GM19240 (cell line): ENCODE measurements around the gene LTB4R2.
"Not testable (repeated sequence)": the region's sequence is repeated elsewhere in the genome, so short reads cannot be mapped to it uniquely, and the experiment has no call there.

Experiments
- DNase-seq: peaks from one replicate; pipeline ENCODE4 v3.0.0; 2011; ENCODE audit warnings: low spot score; ENCODE audit not compliant: insufficient read length

The LTB4R2 gene

DNA sequence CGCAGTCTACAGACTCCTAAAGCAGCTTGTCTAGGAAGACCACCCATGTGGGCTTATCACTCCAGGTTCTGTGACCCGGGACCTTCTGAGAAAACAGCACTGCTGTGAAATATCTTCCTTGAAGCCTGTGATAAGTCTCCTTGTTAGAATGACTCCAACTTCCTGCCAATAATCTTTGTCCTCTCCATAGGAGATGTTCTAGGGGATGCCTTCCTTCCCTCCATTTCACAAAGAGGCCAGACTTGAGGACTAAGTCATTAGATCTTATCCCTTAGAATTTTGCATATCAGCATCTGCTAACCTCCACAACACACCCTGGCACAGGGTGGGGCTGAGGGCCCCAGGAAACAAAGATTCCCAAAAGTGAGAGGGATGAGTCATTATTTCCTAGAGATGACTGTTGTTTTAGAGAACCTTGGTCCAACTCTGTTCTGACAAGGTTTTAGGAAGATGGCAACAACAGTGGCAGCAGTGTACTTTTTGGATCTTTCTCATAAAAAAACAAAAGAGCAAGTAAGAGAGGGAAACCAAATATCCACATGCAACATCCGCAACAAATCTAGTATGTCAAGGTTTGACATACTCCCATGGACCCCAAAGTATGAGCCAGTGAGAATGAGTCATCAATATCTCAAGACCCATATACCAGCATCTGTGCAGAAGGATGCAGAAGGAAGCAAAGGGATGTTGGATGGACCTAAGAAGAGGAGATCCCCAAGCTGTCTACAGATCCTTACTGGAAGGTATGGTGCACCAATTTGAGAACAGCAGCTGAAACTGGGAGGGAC is 7.4 kb downstream of the LTB4R2 start:
- DNase-seq, result no peak

DNA sequence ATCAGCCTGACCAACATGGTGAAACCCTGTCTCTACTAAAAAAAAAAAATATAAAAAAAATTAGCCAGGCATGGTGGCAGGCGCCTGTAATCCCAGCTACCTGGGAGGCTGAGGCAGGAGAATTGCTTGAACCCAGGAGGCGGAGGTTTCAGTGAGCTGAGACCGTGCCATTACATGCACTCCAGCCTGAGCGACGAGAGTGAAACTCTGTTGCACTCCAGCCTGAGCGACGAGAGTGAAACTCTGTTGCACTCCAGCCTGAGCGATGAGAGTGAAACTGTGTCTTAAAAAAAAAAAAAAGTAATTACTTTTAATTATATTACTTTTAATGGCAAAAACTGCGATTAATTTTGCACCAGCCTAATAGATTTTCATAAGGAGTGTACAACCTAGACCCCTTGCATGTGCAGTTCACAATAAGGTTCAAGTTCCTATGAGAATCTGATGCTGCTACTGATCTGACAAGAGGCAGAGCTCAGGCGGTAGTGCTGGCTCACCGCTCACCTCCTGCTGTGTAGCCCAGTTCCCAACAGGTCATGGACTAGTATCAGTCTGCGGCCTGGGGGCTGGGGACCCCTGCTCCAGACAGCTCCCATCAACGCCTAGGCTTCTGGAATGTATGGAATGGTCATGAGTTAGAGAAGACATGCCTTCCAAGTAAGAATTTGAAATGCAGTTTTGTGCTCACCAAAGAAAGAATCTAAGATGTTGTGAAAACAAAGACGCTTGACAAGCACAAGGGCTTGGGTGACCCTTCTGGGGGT is 11.5 kb downstream of the LTB4R2 start:
- no peak for DNase-seq

DNA sequence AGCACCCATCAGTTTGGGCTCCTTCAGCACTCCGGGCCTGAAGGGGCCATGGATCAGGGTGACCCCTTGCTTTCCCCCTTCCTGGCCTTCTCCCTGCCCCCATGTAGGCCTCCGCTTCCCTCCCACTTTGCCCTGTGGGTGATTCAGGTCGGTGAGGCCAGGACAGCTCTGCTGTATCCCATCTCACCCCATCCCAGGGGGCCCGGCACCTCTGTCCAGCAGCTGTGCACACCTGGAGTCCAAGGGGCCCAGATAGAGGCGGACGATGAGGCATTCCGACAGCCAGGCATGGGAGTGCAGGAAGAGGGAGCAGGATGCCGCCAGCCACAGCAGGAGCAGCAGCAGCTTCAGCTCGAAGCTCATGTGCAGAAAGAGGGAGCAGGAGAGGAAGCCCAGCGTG is 12.7 kb downstream of the LTB4R2 start:
- DNase-seq, result no peak

DNA sequence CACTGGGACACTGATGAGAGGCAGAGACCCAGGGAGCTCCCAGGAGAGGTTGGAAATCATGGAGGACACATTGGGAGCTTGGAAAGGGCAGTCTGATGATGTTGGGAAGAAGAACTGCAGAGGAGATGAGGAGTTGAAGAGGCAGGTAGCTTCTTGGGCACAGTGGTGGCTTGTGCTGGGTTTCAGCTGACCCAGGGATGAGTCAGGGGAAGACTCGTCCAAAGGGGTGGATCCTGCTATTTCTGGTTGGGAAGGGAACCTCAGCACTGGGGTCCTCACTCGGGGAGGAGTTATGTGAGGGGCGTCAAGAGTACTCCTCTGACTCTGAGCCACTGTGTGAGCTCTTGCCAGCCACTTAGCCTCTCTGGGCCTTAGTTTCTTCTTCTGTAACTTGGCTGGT is 13.4 kb downstream of the LTB4R2 start:
- DNase-seq, result no peak

DNA sequence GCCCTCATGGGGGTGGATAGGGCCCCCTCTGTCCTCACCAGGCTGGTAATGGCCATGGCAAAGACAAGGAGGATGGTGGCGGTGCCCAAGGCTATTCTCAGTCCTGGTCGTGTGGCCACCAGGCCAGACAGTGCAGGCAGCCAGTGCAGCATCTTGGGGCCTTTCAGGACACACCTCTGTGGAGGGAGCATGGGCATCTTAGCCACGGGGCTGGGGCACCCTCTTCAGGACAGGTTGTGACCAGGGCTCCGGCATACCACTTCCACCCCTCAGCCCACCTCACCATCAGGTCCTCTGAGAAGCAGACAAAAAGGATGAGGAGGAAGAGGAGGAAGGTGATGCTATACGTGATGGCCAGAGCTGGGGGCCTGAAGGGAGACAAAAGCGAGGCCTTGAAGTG is 14.1 kb downstream of the LTB4R2 start:
- DNase-seq, result no peak

DNA sequence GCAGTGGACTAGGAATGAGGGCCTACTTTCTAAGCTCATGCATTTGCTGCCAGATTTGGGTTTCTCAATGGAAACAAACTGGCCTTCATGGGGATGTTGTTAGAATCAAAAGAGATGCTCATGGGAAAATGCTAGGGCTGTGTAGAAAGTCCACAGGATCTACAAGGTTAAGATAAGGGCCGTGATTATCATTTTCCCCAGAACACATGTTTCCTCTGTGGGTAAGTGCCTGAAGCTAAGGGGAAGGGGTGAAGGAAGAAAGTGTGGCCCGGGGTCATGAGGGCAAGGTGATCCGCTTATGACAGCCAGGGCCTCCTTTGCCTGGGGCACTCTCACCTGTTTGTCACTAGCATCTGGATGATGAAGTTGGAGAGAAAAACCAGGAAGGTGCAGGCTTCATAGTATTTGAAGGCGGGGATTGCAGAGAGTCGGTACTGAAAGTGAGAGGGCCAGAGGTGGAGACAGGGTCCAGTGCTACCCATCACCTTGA is 15.1 kb downstream of the LTB4R2 start:
- DNase-seq, result no peak

DNA sequence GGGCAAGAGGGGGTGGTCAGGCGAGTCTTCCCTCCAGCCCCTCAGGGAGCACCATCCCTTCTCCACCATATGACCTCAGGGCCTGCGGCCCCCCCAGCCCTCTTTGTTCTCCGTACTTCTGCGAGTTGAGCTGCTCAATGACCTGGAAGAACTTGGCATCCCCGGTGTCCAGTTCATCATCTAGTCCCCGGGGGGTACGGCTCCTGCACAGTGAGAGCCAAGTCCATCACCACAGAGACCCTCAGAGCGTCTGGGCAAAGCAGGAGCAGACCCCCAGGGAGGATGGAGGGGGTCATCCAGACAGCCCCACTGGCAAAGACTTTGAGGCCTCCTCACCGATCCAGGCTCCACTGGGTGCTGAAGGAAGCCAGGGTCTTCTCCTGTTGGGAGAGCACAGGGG is 16.0 kb downstream of the LTB4R2 start:
- no peak for DNase-seq

DNA sequence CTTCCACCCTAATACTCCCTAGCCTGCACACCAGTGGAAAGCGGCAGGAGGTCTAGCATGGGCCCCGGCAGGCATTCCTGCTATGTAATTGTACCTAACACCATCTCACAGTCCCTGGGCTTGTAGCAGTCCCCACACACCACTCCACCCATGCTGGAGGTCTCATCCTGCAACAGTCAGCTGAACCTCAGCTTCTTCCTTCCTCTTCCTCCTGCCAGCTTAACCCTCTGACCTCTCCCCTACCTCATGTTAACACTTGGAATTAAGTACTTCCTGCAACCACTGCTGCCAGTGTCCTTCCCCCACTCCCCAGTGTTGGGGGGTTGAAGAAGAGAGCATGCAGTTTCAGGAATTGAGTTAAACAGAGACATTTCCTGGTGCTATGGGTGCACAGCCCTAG is 17.4 kb downstream of the LTB4R2 start:
- DNase-seq, result no peak

DNA sequence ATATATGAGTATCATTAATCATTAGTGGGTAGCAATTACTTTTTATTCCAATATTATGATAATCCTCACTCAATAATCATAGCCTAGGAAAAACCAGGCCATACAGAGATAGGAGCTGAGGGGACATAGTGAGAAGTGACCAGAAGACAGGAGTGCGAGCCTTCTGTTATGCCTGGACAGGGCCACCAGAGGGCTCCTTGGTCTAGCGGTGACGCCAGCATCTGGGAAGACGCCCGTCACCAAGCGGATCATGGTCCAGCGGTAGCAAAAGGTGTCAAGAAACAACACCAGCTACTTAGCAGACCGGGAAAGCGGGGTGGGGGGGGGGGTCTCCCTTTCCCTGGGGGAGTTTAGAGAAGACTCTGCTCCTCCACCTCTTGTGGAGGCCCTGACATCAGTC is 18.0 kb downstream of the LTB4R2 start:
- DNase-seq, result not testable (repeated sequence)

DNA sequence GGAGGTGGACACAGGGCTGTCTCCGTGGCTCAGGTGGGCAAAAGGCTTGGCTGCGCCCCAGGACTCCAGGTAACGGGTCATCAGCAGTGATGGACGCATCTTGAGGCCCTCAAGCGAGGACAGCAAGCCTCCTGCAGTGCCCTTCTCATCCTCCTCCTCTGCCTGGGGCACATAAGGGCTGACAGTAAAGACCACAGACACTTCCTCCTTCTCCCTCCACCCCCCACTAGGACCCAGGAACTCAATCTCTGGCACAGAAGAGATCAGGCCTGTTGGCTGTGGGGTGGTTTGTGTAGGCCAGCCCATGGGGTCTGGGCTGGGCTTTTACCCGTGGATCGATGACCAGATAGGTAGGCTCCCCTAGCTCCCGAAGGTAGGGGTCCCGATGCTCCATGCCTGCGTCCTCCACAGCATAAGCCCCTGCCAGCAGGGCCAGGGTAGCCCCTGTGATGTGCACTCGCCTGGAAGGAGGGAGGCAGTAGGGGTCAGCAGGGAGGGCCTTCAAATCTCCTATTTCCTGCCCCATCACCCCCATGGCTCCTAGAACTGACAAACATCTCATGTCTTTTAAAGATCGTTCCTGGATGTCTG is 19.2 kb downstream of the LTB4R2 start:
- DNase-seq, result no peak

DNA sequence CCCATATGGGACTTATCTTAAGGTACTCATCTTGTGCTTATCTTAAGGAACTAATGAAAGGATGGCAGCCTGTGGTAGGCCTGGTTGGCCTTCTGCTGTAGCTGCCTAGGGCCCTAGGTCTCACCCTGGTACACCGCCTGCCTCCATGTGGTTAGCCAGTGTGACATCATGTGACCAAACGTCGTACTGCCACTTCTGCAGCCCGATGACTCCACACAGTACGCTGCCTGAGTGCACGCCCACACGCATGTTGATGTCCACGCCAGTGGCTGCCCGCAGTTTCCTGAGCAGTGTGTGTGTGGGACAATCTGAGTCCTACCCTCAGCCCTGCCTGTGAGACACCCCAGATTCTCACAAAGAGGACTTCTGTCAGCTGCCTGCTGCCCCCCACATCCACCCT is 19.8 kb downstream of the LTB4R2 start:
- DNase-seq, result no peak

DNA sequence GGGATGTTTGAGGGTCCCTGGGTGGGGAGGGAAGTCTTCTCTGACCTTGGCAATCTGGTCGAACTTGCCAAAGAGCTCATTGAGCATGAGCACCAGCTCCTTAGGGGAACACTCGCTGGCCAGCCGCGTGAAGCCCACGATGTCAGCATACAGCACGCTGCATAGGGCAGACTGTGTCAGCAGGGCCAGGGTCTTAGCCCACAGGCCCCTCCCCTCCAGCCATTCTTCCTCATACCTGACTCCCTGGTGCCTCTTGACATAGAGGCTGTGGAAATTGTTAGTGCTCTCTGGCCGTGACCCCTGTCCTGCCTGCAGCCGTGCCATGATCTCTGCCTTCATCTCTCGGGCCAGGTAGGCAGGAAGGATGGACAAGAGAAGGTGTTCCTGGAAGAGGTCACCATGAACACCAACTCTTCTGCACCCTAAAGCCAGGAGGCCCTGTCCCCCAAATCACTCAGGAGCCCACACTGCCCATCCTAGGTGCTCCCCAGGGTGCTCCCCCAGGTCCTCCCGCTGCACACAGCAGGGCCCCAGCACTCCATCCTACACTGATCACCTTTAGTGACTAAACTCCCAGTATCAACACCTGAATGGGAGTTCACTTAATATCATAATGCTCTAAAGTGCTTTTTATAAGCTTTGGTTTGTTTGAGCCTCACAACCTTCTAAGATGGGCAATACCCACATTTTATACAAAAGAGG is 21.2 kb downstream of the LTB4R2 start:
- DNase-seq, result no peak

DNA sequence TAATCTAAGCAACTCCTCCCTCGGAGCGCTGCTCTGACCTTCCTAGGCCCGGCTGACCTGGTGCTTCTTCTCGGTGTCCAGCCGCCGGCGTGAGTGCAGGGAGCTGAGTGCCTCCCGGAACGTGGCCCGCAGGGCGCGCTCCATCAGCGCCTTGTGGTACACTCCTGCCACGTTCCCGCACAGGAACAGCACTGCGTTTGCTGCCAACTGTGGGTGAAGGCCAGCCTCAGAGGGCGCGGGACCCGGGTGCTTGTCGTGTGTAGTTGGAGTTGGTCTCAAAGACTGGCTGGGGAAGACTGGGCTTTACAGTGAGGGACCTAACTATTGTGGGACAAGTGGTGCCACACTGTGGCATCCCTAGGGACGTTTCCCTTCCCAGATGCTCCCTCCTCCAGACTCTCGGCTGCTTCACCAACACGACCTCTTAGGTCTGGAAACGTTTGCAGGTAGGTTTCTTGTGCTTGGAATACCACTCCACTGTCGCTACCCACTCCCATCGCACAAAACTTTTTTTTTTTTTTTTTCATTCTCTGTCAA is 21.9 kb downstream of the LTB4R2 start:
- DNase-seq, result no peak

DNA sequence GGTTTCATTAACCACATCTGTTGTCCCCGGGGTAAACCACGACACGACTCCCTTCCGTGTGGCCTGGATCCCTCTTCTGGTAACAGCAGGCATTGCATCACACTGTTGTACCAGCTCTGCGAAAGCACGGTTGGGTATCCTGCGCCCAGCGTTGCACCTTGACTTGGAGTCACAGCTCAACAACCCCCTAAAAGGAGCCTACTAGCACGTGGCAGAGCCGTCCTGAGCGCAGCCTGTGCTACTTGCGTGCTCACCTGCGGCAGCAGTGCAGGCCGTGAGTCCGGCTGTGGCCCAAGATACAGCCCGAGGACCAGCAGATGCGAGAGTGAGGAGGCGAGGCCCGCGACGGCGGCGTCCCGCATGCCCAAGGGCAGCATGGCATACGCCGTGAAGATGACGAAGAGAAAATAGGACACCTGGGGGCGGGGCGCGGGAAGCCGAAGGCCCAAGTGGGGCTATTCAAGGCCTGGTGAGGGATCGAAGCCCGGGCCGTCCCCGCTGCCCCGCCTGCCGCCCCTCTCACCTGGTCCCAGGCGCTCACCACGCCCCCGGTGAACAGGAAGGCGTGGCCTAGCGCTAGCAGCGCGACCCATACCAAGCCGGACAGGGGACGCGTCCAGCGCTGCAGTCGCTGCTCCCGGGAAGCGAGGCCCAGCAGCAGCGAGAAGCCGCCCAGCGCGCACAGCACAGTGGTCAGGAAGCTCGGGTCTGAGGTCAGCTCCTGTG is 22.5 kb downstream of the LTB4R2 start:
- DNase-seq, result peak; percentile 85

DNA sequence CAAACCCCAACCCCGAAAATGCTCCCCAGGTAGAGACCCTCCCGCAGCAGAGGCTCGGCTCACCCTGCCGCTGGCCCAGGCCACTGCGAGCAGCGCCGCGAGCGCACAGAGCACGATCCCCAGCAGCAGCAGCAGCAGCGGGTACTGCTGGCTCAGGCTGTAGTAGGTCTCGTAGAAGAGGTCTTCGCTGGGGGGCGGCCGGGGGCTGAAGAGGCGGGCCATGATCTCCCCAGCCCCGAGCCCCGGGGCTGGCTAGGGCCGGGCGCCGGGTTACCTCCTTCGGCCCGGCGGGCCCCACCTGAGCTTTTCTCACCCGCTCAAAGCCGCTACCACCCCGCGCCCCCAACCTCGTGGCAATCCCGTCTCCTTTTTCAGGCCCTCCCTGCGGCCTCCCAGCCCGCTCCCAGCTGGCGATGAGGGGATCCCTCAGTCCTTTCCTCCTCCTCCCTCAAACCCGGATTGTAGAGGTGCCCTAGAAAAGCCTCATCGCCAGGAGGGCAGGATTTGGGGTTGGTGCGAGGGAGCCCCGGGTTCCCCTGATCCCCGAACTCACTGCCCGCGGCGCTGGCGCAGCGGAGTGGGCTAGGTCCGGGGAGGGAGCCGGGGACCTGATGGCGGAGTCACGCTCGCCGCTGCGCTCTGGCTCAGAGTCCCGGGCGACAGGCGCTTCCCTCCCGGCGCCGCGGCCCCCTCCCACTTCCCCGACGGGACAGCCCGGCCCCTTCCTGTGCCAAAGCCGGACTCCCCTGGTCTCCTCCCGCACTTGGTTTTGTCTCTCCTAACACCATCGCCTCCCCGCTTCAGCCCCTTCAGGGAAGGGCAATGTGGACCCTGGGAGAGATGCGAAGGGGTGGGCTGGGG is 24.7 kb downstream of the LTB4R2 start, which contains the start of gene ADCY4:
Gene ADCY4, minus strand, starts transcription at position 641 of the 861 bp plus-strand sequence. Its CDS starts 419 bp downstream, at position 222.
- DNase-seq, result no peak

DNA sequence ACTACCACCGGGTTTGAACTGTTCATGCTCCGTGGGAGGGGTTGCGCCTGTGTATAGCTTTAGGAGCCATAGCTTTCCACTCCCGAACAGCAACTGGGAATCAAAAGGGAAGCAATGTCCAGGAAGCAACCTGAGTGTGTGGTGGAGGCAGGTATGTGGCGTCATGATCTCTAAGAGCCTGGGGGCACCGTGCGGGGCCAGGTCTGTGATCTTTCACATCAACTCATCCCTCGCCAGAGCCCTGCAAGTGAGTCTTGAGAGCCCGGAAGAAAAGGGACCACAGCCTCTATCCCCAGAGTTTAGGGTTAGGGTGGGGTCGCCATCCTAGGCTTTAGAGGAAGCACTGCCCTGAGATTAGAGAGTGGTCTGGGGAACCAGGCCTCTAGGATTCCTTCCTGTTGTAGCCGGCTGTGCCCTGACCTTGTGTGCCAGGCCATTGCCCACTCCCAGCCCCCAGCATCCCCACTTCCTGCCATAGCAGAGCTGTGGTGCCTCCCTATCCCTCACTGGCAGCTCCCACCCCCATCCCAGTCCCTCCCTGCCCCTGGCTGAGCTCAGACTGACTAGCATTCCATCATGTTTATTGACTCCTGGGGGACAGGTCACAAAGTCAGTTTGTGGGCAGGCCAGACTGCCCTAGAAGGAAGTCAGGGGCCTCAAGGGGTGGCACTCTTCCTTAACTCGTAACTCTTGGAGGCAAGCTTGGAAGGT is 25.7 kb downstream of the LTB4R2 start:
- DNase-seq, result no peak

DNA sequence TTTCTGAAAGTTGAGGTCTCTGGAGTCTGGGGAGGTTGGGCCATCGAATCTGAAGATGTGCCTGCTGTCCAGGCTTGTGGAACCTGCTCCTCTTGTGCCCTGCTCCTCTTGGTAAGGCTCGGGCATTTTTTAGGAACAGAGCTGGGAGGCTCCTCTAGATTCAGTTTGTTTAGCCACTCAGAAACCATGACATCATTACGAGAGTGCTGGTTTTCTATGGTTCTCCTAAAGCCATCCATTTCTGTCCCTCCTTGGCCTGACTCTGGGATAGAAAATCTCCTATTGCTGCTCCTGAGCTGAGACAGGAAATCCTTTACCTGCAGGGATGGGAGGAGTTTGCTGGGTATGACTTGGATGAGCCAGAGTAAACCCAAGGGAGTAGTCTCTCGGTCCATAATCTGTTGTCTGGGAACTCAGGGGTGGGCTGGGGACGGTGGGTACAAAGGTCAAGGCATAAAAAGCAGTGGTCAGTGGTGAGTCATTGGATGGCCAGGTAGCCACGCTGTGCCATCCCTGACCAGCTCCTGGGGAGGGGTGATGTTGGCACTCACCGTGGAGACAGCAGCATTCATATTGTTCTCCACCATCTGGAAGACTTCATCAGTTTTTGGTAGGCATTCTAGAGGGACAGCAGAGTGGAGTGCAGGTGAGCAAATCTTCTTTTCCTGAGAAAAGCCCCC is 27.3 kb downstream of the LTB4R2 start:
- DNase-seq, result no peak

DNA sequence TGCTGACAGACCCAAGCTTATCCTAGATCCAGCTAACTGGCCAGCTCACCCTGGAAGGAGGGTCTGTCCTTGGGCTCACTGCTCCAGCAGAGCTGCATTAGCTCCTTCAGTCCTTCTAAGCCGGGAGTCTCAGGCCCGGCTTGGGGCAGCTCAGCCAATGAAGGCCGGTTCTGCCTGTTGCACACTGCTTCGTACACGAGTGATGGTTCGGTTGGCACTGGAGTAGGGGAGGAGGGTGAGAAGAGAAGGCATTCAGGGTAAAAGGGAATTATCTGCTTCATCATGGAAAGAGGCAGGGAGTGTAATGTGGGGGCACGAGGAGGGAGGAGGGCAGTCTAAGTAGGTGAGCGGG is 27.9 kb downstream of the LTB4R2 start:
- no peak for DNase-seq

DNA sequence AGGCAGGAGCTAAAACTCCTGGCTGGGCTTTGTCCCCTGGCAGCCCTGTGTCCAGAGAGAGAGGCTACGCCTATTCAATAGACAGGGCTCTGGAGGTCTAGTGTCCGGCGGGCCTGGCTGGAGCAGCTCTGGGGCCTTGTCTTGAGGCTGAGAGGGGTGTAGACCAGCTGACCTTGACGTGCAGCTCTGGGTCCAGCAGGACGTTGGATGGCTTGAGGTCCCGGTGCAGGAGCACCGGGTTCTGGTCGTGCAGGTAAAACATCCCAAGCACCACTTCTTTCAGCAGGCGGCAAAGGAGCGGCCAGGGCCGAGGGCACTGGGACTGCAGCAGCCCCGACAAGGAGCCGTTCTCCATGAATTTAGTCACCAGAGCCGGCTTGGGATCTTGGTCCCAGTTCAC is 28.9 kb downstream of the LTB4R2 start:
- no peak for DNase-seq
